Measurements from ENCODE around the gene GUSB.
"Not testable (repeated sequence)": the region's sequence is repeated elsewhere in the genome, so short reads cannot be mapped to it uniquely, and the experiment has no call there.

The GUSB gene

GRCh38 chr7:65951837-65952578 lies 30.0 kb downstream of the GUSB start:
- TF ChIP-seq POLR2AphosphoS5 (IDR thresholded peaks at IDR 0.05; ENCODE audit: low read depth, low read length) (no peak), POLR2A (IDR thresholded peaks at IDR 0.05; ENCODE audit: low read depth, low read length) (no peak), TAF1 (IDR thresholded peaks at IDR 0.05; ENCODE audit: borderline replicate concordance, low read depth, low read length) (no peak)
- FAIRE-seq (no peak), DNase-seq (ENCODE audit: insufficient read length) (no peak)

DNA sequence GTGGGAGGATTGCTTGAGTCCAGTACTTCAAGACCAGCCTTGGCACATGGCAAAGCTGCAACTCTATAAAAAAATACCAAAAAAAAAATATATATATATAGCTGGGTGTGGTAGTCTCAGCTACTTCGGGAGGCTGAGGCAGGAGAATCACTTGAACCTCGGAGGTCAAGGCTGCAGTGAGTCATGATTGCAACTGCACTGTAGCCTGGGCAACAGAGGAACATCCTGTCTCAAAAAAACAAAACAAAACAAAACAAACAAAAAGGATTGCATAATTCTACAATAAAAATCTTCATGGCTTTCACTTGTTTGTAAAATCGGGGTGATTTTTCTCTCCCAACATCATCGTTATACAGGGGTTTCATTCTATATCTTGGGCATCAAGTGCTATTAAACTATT lies 35.1 kb downstream of the GUSB start:
- no peak for FAIRE-seq
- DNase-seq (ENCODE audit: insufficient read length): no peak
- no peak for TF ChIP-seq POLR2A (IDR thresholded peaks at IDR 0.05; ENCODE audit: low read depth, low read length)

DNA sequence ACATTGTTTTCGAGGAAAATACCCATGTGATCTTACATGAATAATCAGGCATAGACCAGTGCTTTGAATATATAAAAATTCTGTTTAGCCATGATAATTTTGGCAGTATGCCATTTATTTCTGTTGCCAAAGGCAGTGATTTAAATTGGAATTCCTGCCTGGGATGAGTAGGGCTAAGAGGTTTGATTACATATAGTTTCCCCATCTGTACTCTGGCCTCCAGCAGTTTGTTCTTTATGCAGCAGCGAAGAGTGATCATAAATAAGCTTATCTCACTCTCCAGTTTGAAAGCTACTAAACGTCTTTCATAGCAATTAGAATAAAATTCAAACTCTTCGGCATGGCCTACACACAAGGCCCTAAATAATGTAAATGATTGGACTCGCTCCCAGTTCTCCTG lies 36.2 kb downstream of the GUSB start:
- not testable (repeated sequence) for DNase-seq (ENCODE audit: insufficient read length); FAIRE-seq

- no peak for FAIRE-seq
- no peak for DNase-seq (ENCODE audit: insufficient read length)
- TF ChIP-seq TAF1 (IDR thresholded peaks at IDR 0.05; ENCODE audit: borderline replicate concordance, low read depth, low read length): no peak
- TF ChIP-seq POLR2A (IDR thresholded peaks at IDR 0.05; ENCODE audit: low read depth, low read length): no peak
- no peak for TF ChIP-seq POLR2AphosphoS5 (IDR thresholded peaks at IDR 0.05; ENCODE audit: low read depth, low read length)
These were observed 43.6 kb downstream of the GUSB start for GRCh38 chr7:65938336-65938895.

GRCh38 chr7:65937296-65937695 lies 44.7 kb downstream of the GUSB start:
- no peak for DNase-seq (ENCODE audit: insufficient read length)
- no peak for FAIRE-seq
- TF ChIP-seq TAF1 (IDR thresholded peaks at IDR 0.05; ENCODE audit: borderline replicate concordance, low read depth, low read length): no peak
- no peak for TF ChIP-seq POLR2AphosphoS5 (IDR thresholded peaks at IDR 0.05; ENCODE audit: low read depth, low read length)
- TF ChIP-seq POLR2A (IDR thresholded peaks at IDR 0.05; ENCODE audit: low read depth, low read length): no peak

- DNase-seq (ENCODE audit: insufficient read length) (no peak), FAIRE-seq (no peak)
- TF ChIP-seq POLR2AphosphoS5 (IDR thresholded peaks at IDR 0.05; ENCODE audit: low read depth, low read length): no peak
- no peak for TF ChIP-seq POLR2A (IDR thresholded peaks at IDR 0.05; ENCODE audit: low read depth, low read length)
- no peak for TF ChIP-seq TAF1 (IDR thresholded peaks at IDR 0.05; ENCODE audit: borderline replicate concordance, low read depth, low read length)
These were observed 50.3 kb downstream of the GUSB start for GRCh38 chr7:65931685-65932084.

DNA sequence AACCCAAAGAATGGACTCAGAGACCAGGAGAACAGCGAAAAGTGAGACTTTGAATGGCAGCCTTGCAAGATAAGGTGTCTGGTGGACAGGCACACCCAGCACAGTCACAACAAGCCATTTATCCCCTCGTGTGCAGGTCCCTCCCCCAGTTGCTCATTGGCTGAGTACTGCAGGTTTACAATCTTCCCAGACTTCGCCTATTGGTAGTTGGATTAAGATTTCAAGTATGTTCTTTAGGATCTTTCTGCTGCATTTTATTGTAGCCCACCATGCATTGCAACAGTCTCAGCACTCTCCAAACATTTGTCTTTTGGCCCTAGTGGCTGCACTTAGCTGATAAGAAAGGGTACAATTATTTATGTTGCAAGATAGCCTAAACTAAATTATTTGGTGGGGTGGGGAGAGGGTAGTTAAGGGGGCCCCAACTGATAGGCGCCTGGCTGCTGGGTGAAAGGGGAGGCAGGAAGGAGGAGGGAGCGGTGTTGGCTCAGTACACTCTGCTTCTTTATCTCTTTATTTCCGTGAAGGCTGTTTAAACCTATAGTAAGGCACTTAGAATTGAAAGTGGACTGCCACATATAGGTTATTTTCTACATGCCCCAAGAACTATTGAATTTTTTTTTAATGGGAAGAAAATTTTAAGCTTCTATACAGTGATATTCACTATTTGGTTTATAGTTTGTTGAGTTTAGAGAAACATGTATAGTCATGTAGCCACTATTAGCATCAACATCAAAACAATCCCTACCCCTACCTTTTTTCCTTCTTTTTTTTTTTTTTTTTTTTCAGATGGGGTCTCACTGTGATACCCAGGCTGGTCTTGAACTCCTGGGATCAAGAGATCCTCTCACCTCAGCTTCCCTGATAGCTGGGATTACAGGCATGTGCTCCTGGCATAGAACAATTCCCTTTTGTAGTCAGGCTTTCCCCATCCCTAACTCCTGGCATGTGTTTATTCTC lies 54.2 kb downstream of the GUSB start:
- TF ChIP-seq POLR2A (IDR thresholded peaks at IDR 0.05; ENCODE audit: low read depth, low read length): no peak
- TF ChIP-seq POLR2AphosphoS5 (IDR thresholded peaks at IDR 0.05; ENCODE audit: low read depth, low read length): no peak
- no peak for TF ChIP-seq TAF1 (IDR thresholded peaks at IDR 0.05; ENCODE audit: borderline replicate concordance, low read depth, low read length)
- no peak for FAIRE-seq
- DNase-seq (ENCODE audit: insufficient read length): no peak

GRCh38 chr7:65926588-65926987 lies 55.4 kb downstream of the GUSB start:
- TF ChIP-seq POLR2A (IDR thresholded peaks at IDR 0.05; ENCODE audit: low read depth, low read length) (no peak), TAF1 (IDR thresholded peaks at IDR 0.05; ENCODE audit: borderline replicate concordance, low read depth, low read length) (no peak), POLR2AphosphoS5 (IDR thresholded peaks at IDR 0.05; ENCODE audit: low read depth, low read length) (no peak)
- DNase-seq (ENCODE audit: insufficient read length) (no peak), FAIRE-seq (no peak)

DNA sequence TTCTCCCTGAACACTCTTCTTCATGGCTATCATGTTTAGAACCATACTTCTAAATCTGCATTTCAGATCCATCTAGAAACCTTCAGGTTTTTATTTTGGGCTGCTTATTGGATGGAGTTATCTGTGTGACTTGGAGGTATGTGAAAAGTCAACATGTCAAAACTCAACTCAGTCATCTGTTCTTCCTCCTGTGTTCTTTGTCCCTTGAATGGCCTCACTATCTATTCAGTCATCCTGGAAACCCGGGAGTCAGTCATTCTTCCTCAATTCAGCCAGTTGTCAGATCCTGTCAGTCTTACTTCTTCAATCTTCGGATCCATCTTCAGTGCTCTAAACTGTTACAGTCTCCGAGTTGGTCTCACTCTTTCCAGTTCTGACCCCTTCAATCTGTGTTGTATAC lies 57.0 kb downstream of the GUSB start:
- TF ChIP-seq TAF1 (IDR thresholded peaks at IDR 0.05; ENCODE audit: borderline replicate concordance, low read depth, low read length) (no peak), POLR2AphosphoS5 (IDR thresholded peaks at IDR 0.05; ENCODE audit: low read depth, low read length) (no peak), POLR2A (IDR thresholded peaks at IDR 0.05; ENCODE audit: low read depth, low read length) (no peak)
- DNase-seq (ENCODE audit: insufficient read length) (no peak), FAIRE-seq (no peak)

DNA sequence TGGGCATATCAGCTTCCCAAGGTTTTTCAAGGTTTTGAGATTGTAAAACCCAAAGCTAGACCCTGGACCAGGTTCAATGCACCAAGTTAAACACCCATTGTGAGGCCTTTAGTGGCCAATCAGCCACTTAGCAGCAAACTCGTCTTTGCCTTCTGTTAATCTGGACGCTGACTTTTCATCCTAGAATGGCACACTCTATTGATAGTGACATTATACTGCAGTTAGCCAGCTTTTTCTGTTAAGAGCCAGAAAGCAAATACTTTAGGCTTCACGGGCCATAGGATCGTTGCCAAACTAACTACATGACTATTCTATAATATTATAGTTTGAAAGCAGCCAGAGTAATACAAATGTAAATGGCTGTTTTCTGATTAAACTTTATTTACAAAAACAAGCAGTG lies 57.8 kb downstream of the GUSB start:
- FAIRE-seq (no peak), DNase-seq (ENCODE audit: insufficient read length) (no peak)
- TF ChIP-seq POLR2A (IDR thresholded peaks at IDR 0.05; ENCODE audit: low read depth, low read length): no peak
- TF ChIP-seq TAF1 (IDR thresholded peaks at IDR 0.05; ENCODE audit: borderline replicate concordance, low read depth, low read length): no peak
- no peak for TF ChIP-seq POLR2AphosphoS5 (IDR thresholded peaks at IDR 0.05; ENCODE audit: low read depth, low read length)

- no peak for DNase-seq (ENCODE audit: insufficient read length)
- TF ChIP-seq POLR2AphosphoS5 (IDR thresholded peaks at IDR 0.05; ENCODE audit: low read depth, low read length): no peak
- TF ChIP-seq POLR2A (IDR thresholded peaks at IDR 0.05; ENCODE audit: low read depth, low read length): no peak
- TF ChIP-seq TAF1 (IDR thresholded peaks at IDR 0.05; ENCODE audit: borderline replicate concordance, low read depth, low read length): no peak
- no peak for FAIRE-seq
These were observed 58.7 kb downstream of the GUSB start for GRCh38 chr7:65923316-65923715.
